LoVo (cell line): ENCODE results near the gene AKAP13.
"Not testable (repeated sequence)": the region's sequence is repeated elsewhere in the genome, so short reads cannot be mapped to it uniquely, and the experiment has no call there.

Experiments
- DNase-seq: peaks from one replicate; pipeline ENCODE4 v3.0.0-alpha.2; 2016; ENCODE audit warnings: low spot score

Gene AKAP13

GRCh38 chr15:85480923-85481322 is 100.5 kb downstream of the AKAP13 start:
- DNase-seq, result no peak

GRCh38 chr15:85481543-85481942 is 101.1 kb downstream of the AKAP13 start:
- DNase-seq, result not testable (repeated sequence)

GRCh38 chr15:85482894-85483293 is 102.5 kb downstream of the AKAP13 start:
- peak; percentile 35 for DNase-seq

GRCh38 chr15:85483955-85484354 is 103.6 kb downstream of the AKAP13 start:
- DNase-seq, result not testable (repeated sequence)

GRCh38 chr15:85484923-85485322 is 104.5 kb downstream of the AKAP13 start:
- DNase-seq, result not testable (repeated sequence)

GRCh38 chr15:85485956-85486567 is 105.7 kb downstream of the AKAP13 start:
- peak; percentile 90 for DNase-seq

- DNase-seq, result not testable (repeated sequence)
Observed at GRCh38 chr15:85487796-85488195, 107.4 kb downstream of the AKAP13 start.

- no peak for DNase-seq
Observed at GRCh38 chr15:85488997-85489396, 108.6 kb downstream of the AKAP13 start.

- DNase-seq, result no peak
Observed at GRCh38 chr15:85489773-85490493, 109.5 kb downstream of the AKAP13 start.

GRCh38 chr15:85490856-85491255 is 110.5 kb downstream of the AKAP13 start:
- no peak for DNase-seq

GRCh38 chr15:85491691-85492090 is 111.3 kb downstream of the AKAP13 start:
- DNase-seq, result no peak

GRCh38 chr15:85492406-85492805 is 112.0 kb downstream of the AKAP13 start:
- DNase-seq, result no peak

GRCh38 chr15:85493260-85493659 is 112.9 kb downstream of the AKAP13 start:
- peak; percentile 41 for DNase-seq

- peak; percentile 97 for DNase-seq
Observed at GRCh38 chr15:85494048-85494777, 113.8 kb downstream of the AKAP13 start.

- no peak for DNase-seq
Observed at GRCh38 chr15:85495096-85495495, 114.7 kb downstream of the AKAP13 start.

GRCh38 chr15:85495544-85495943 is 115.1 kb downstream of the AKAP13 start:
- DNase-seq, result no peak

GRCh38 chr15:85496151-85496550 is 115.7 kb downstream of the AKAP13 start:
- no peak for DNase-seq

GRCh38 chr15:85496551-85497171 is 116.3 kb downstream of the AKAP13 start:
- DNase-seq, result no peak

- DNase-seq, result no peak
Observed at GRCh38 chr15:85497172-85497569, 116.8 kb downstream of the AKAP13 start.

GRCh38 chr15:85498471-85498870 is 118.1 kb downstream of the AKAP13 start:
- no peak for DNase-seq

- no peak for DNase-seq
Observed at GRCh38 chr15:85499371-85499887, 119.0 kb downstream of the AKAP13 start.

- DNase-seq, result no peak
Observed at GRCh38 chr15:85500060-85500708, 119.8 kb downstream of the AKAP13 start.
